HEK293T (cell line): Measurements from ENCODE around the gene PPFIBP2.
"Not testable (repeated sequence)": the region's sequence is repeated elsewhere in the genome, so short reads cannot be mapped to it uniquely, and the experiment has no call there.

Source experiments
- CTCF ChIA-PET: fragments of 350-600 bp; formaldehyde crosslinking; extraction: SDS; loops from one replicate; lab custom pipeline; 2021; ENCODE audit warnings: antibody characterized with exemption, inconsistent platforms; lab: Yijun Ruan, JAX
- POLR2A ChIA-PET: fragments of 350-600 bp; formaldehyde crosslinking; extraction: SDS; loops from one replicate; lab custom pipeline; 2020; ENCODE audit warnings: antibody characterized with exemption, inconsistent platforms; lab: Yijun Ruan, JAX
- DNase-seq: peaks from one replicate; pipeline ENCODE4 v3.0.0; 2012; ENCODE audit warnings: mixed read lengths; ENCODE audit errors: extremely low spot score
- ARNT ChIP-seq: fragments of 450-650 bp; IDR thresholded peaks from 2 replicates; pipeline ENCODE4 v1.6.1; 2017; ENCODE audit warnings: mild to moderate bottlenecking
- BHLHE40 ChIP-seq: fragments of 450-650 bp; IDR thresholded peaks from 2 replicates; pipeline ENCODE4 v1.6.1; 2016; ENCODE audit warnings: mild to moderate bottlenecking, moderate library complexity, borderline replicate concordance
- CTBP1 ChIP-seq: fragments of 450-650 bp; IDR thresholded peaks from 2 replicates; pipeline ENCODE4 v1.6.1; 2016; ENCODE audit warnings: borderline replicate concordance
- ELF4 ChIP-seq: fragments of 450-650 bp; IDR thresholded peaks from 2 replicates; pipeline ENCODE4 v1.6.1; 2017; ENCODE audit warnings: antibody characterized with exemption
- FOXA1 ChIP-seq: fragments of 450-650 bp; IDR thresholded peaks from 2 replicates; pipeline ENCODE4 v1.6.1; 2016; ENCODE audit warnings: mild to moderate bottlenecking
- FOXK2 ChIP-seq: fragments of 450-650 bp; IDR thresholded peaks from 2 replicates; pipeline ENCODE4 v1.6.1; 2016; ENCODE audit warnings: mild to moderate bottlenecking
- FOXM1 ChIP-seq: fragments of 450-650 bp; IDR thresholded peaks from 2 replicates; pipeline ENCODE4 v1.6.1; 2017; ENCODE audit warnings: mild to moderate bottlenecking, borderline replicate concordance
- HDGF ChIP-seq: fragments of 450-650 bp; IDR thresholded peaks from 2 replicates; pipeline ENCODE4 v1.6.1; 2017; ENCODE audit warnings: antibody characterized with exemption, borderline replicate concordance
- L3MBTL2 ChIP-seq: fragments of 450-650 bp; conservative IDR thresholded peaks from 2 replicates; pipeline ENCODE4 v1.6.1; 2016; ENCODE audit warnings: mild to moderate bottlenecking
- LEF1 ChIP-seq: fragments of 450-650 bp; IDR thresholded peaks from 2 replicates; pipeline ENCODE4 v1.6.1; 2017; ENCODE audit warnings: mild to moderate bottlenecking, borderline replicate concordance
- NFRKB ChIP-seq: fragments of 450-650 bp; IDR thresholded peaks from 2 replicates; pipeline ENCODE4 v1.6.1; 2016; ENCODE audit warnings: mild to moderate bottlenecking, moderate library complexity
- SP1 ChIP-seq: fragments of 450-650 bp; IDR thresholded peaks from 2 replicates; pipeline ENCODE4 v1.6.1; 2017
- SUZ12 ChIP-seq: fragments of 450-650 bp; IDR thresholded peaks from 2 replicates; pipeline ENCODE4 v1.6.1; 2016; ENCODE audit warnings: mild to moderate bottlenecking
- TARDBP ChIP-seq: fragments of 450-650 bp; IDR thresholded peaks from 2 replicates; pipeline ENCODE4 v1.6.1; 2016
- ZNF384 ChIP-seq: fragments of 450-650 bp; IDR thresholded peaks from 2 replicates; pipeline ENCODE4 v1.6.1; 2016
- TF ChIP-seq, protein P1 (sequence below): fragments of 450-650 bp; IDR thresholded peaks from 2 replicates; pipeline ENCODE4 v1.6.1; 2016

The PPFIBP2 gene

DNA sequence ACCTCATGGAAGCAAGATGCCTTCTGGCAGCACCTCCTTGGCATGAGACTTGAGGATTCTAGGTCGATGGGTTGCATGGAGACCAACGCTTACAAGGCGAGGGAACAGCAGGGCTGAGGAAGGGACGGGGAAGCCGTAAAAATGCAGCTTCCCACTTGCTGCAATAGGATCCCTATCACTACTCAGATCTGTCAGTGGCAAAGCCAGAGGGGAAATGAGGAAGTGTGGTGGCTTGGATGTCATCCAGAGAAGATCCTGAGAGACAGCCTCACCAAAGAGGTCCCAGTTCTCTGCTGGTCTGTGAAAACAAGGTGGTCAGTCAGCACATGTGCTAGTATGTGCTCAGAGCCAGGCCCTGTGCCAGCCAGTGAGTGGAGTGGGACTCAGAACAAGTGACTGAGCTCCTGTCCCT is 137.3 kb downstream of the PPFIBP2 start:
- ChIA-PET CTCF (no interaction called here), POLR2A (no interaction called here)
- DNase-seq, result no peak
- no peak for TF ChIP-seq ELF4
- no peak for TF ChIP-seq FOXK2
- no peak for TF ChIP-seq FOXA1
- no peak for TF ChIP-seq BHLHE40
- no peak for TF ChIP-seq SUZ12
- TF ChIP-seq TARDBP, result no peak
- no peak for TF ChIP-seq ARNT
- TF ChIP-seq L3MBTL2, result no peak
- TF ChIP-seq HDGF, result no peak
- TF ChIP-seq FOXM1, result no peak
- no peak for TF ChIP-seq LEF1
- TF ChIP-seq, protein P1, sequence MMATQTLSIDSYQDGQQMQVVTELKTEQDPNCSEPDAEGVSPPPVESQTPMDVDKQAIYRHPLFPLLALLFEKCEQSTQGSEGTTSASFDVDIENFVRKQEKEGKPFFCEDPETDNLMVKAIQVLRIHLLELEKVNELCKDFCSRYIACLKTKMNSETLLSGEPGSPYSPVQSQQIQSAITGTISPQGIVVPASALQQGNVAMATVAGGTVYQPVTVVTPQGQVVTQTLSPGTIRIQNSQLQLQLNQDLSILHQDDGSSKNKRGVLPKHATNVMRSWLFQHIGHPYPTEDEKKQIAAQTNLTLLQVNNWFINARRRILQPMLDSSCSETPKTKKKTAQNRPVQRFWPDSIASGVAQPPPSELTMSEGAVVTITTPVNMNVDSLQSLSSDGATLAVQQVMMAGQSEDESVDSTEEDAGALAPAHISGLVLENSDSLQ, result no peak

GRCh38 chr11:7651700-7652099 is 137.9 kb downstream of the PPFIBP2 start:
- no peak for DNase-seq
- CTCF ChIA-PET, result interaction anchor here (1.2 kb wide), 1 partner anchor 139 kb away, joined by 3 read pairs; no protein-coding TSS in a partner anchor
- POLR2A ChIA-PET, result no interaction called here
- TF ChIP-seq ZNF384 (no peak), NFRKB (no peak), FOXK2 (no peak), L3MBTL2 (no peak), ELF4 (no peak)

DNA sequence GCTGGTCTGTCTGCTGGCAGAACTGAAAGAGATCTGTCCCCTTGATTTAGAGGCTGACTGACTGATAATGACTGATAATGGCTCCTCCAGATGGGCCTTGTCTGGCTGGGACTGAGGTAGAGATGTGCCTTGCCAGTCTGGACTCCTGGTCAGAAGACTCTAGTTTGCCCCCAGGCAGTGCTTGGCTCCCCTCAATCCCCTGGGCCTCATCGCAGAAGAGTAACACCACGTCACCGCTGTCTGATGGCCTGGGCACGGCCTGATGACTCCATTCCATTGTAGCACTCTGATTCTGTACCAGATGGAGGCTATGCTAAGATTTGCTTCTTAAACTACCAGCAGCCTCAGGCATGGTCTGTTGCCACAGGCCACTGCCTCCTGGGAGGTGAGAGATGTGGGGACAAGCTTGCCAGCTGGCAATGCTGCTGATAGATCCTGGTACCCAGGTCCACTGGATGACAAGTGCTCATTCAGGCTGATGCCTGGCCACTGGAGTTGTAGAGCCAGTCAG is 140.5 kb downstream of the PPFIBP2 start:
- CTCF ChIA-PET, result no interaction called here
- TF ChIP-seq TARDBP, result no peak
- TF ChIP-seq L3MBTL2, result no peak
- POLR2A ChIA-PET, result no interaction called here
- no peak for DNase-seq

DNA sequence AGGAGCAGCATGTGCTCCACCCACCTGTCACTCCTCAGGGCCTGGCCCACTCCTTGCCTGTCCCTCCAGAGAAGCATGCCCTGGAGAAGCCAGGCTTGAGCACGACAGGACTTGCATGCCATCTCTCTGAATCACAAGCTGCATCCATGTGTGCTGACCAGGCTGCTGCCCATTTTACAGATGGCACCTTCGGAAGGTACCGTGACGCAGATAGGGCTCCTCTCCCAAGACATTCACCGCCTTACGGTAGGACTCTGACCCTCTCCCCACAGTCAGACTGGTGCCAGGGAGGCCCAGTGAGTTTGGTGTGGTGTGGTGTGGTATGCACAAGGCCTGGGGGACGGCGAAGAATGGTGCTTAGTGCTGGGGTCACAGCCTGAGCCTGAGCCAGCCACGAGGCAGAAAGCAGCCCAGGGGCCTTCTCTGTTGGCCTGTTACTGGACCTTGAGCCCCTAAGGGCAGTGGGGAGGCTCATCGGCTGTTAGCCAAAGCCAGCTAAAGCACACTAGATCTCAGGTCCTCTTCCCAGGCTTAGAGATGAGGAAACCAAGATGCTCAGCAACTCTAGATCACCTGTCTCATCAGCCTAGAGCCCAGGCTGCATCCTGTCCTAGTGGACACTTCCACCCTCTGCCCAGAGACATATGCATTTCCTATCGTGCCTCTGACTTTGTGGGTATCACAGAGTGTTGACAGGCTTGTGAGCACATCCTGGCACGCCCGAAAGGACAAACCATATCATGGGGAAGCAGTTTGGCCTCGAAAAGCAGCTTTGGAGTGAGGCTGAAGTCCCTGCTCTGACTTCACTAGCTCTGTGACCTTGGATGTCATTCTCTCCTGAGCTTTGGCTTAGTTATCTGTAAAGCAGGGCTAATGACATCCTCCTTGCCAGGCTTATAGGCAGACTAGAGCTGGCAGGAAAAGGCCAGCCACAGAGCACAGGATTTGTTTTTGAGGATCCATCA is 141.7 kb downstream of the PPFIBP2 start:
- ChIA-PET POLR2A (no interaction called here), CTCF (interaction anchor here (0.5 kb wide), 1 partner anchor 12 kb away, joined by 3 read pairs; no protein-coding TSS in a partner anchor)
- no peak for TF ChIP-seq FOXA1
- TF ChIP-seq ZNF384, result no peak
- TF ChIP-seq FOXK2, result no peak
- no peak for TF ChIP-seq NFRKB
- TF ChIP-seq HDGF, result no peak
- TF ChIP-seq LEF1, result no peak
- TF ChIP-seq, protein P1, result no peak
- no peak for TF ChIP-seq BHLHE40
- TF ChIP-seq L3MBTL2, result no peak
- no peak for TF ChIP-seq SP1
- no peak for TF ChIP-seq SUZ12
- DNase-seq, result no peak

DNA sequence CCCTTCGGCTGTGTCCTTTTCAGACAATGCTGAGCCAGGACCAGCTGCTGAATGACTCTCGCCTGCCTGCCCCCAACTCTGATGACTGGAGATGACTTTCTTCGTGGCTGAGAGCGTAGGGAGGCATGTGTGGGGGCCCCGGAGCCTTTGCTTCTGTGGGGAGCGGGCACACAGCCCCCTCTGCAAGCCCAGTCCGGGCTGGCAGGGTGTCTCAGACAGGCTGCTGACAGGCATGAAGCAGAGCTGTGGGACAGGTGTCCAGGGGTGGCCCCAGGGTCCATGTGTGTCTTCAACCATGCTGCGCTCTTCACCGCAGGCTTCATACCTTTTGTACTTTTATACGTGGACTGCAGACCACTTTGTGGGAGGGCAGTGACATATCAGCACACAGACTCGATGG is 142.9 kb downstream of the PPFIBP2 start:
- CTCF ChIA-PET, result interaction anchor here (1.0 to 1.6 kb wide), 6 partner anchors 9 to 144 kb away, joined by 4 to 24 read pairs (median 8); partner anchors contain the start of gene PPFIBP2
- DNase-seq, result no peak
- no peak for TF ChIP-seq ARNT
- no peak for TF ChIP-seq L3MBTL2
- TF ChIP-seq ZNF384, result no peak
- no peak for TF ChIP-seq ELF4
- no peak for TF ChIP-seq FOXK2
- no peak for TF ChIP-seq HDGF
- TF ChIP-seq NFRKB, result no peak
- no peak for TF ChIP-seq FOXM1
- TF ChIP-seq SP1, result no peak
- TF ChIP-seq FOXA1, result no peak
- POLR2A ChIA-PET, result interaction anchor here (0.9 kb wide), 1 partner anchor 85 kb away, joined by 3 read pairs; no protein-coding TSS in a partner anchor

DNA sequence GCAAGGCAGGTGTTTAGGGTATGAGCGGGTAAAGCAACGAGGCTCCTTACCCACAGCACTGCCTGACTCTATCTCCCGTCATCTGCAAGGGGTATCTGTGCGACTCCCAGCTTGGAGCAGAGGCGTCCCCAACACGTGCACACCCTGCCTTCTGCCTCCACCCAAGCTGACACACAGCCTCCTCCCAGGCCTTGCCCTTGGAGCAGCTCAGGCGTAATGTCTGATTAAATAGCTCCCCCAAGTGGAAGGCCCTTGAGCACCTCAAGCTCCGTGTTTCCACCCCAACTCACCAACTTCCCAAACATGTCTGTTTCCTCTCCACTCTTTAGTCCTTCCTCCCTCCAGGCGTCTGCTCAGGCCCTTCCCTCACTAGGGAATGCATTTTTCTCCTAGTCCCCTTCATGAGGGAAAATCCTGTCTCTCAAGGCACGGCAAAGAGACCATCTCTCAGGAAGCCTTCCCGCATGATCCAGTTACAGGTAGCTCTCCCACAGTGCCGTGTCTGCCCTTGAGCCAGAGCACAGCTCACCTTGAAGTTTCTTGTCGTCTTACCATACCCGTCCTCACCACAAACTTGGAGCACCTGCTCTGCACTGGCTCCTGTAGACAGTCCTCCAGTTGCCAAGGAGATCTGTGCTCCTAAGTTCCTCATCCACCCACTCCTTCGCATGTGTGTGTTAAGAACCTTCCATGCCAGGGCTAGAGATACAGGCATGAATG is 143.7 kb downstream of the PPFIBP2 start:
- CTCF ChIA-PET, result interaction anchor here (0.6 to 1.6 kb wide), 10 partner anchors 8 to 202 kb away, joined by 3 to 24 read pairs (median 6); partner anchors contain the start of gene PPFIBP2

DNA sequence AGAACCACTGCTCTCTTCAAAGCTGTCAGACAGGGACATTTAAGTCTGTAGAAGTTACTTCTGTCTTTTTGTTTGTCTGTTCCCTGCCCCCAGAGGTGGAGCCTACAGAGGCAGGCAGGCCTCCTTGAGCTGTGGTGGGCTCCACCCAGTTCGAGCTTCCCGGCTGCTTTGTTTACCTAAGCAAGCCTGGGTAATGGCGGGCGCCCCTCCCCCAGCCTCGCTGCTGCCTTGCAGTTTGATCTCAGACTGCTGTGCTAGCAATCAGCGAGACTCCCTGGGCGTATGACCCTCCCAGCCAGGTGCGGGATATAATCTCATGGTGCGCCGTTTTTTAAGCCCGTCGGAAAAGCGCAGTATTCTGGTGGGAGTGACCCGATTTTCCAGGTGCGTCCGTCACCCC is 149.7 kb downstream of the PPFIBP2 start:
- DNase-seq, POLR2A ChIA-PET, CTCF ChIA-PET: not testable (repeated sequence)

More for the DNA sequence above, 143.7 kb downstream of the PPFIBP2 start:
- TF ChIP-seq HDGF (no peak), LEF1 (no peak), SP1 (no peak), ARNT (no peak), CTBP1 (no peak), ELF4 (no peak), SUZ12 (no peak), FOXK2 (no peak), ZNF384 (no peak), NFRKB (no peak)
- TF ChIP-seq, protein P1, result no peak
- POLR2A ChIA-PET, result interaction anchor here (0.9 kb wide), 1 partner anchor 86 kb away, joined by 3 read pairs; no protein-coding TSS in a partner anchor
- peak; percentile 59 for DNase-seq
